SJCRH30 (cell line): ENCODE results near the gene FGFBP1. TPM values are rescaled to one million over a fixed set of nuclear protein-coding genes. Genes with fewer than 3 reads are reported as not detected.

Source experiments
- DNase-seq, 2 experiments: peaks; one replicate each; pipeline ENCODE4 v3.0.0-alpha.2; 2015 to 2020
- H3K27ac ChIP-seq: fragments of 250-450 bp; sonication (Bioruptor Pico); 2 replicates; pipeline ENCODE4 v1.5.1; 2020; ENCODE audit warnings: mild to moderate bottlenecking, moderate library complexity
- H3K27me3 ChIP-seq: fragments of 250-450 bp; sonication (Bioruptor Pico); 2 replicates; pipeline ENCODE4 v1.5.1; 2020; ENCODE audit warnings: mild to moderate bottlenecking, moderate library complexity
- H3K36me3 ChIP-seq: fragments of 250-450 bp; sonication (Bioruptor Pico); 2 replicates; pipeline ENCODE4 v1.5.1; 2020; ENCODE audit warnings: mild to moderate bottlenecking, moderate library complexity
- H3K4me1 ChIP-seq: fragments of 250-450 bp; sonication (Bioruptor Pico); 2 replicates; pipeline ENCODE4 v1.5.1; 2020; ENCODE audit warnings: mild to moderate bottlenecking, moderate library complexity
- H3K4me3 ChIP-seq: fragments of 250-450 bp; sonication (Bioruptor Pico); 2 replicates; pipeline ENCODE4 v1.5.1; 2020; ENCODE audit warnings: mild to moderate bottlenecking, moderate library complexity
- H3K9me3 ChIP-seq: fragments of 250-450 bp; sonication (Bioruptor Pico); replicated peaks from 2 replicates; pipeline ENCODE4 v1.5.1; 2020; ENCODE audit warnings: mild to moderate bottlenecking, moderate library complexity
- total RNA-seq: library from RNA; depleted of rRNA; stranded (reverse); fragments of >200 nt; shearing (Covaris generic); gene quantifications from 2 replicates; pipeline ENCODE4 v1.2.3, GENCODE V29; 2014; rRNA removed

Gene FGFBP1
- total RNA-seq: not detected in 2 replicates

DNA sequence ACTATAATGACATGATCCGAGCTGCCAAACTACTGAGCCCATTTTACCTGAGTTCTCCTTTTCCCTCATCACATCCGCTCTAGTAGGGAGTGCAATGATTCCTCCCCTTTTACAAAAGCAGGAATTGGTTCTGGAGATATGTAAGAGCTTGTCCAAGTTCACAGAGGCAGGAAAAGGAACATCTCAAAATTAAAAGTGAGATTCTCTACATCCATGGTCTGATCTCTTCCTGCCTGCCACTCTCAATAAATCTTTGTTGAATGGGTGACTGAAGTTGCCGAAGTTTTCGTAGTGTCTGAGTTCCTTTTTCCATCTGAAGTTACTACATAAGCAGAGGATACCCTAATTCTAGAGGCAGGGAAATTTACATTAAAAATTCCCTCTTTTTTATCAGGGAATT, at the start of gene FGFBP1:
Gene FGFBP1 (minus strand): TSS at position 101 of the 400 bp plus-strand sequence. CDS start 2,108 bp downstream, outside the sequence.
- Histone ChIP-seq H3K36me3 (no peaks in the 10 kb centered on the region), H3K4me3 (no peak within 1 kb of the TSS), H3K4me1 (no peaks in the 10 kb centered on the region; the same call in 1 of the 2 replicates), H3K27me3 (0 out of 2 replicates have a peak, but pooled peaks cover 6% of the 10 kb centered on the region), H3K9me3 (no peaks in the 10 kb centered on the region), H3K27ac (no peak within 1 kb of the TSS)
- no peak for DNase-seq

DNA sequence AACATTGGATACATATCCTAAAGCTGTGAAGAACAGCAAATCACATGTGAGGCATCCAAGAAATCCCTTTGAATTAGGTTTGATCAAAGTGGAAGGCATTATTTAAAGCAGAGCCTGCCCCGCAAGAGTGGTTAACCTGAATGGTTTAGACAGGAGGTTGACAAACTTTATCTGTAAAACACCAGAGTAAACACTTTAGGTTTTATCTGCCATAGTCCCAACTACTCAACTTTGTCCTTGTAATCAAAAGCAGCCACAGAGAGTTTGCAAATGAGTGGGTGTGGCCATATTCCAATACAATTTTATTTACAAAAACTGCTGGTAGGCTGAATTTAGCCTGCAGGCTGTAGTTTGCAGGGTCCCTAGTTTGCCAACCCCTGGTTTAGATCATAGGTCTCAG, 49.7 kb upstream of the FGFBP1 start:
- H3K36me3 ChIP-seq: 0 out of 2 replicates have a peak, but pooled peaks cover 2% of the 10 kb centered on the region
- H3K4me3 ChIP-seq: no peak overlapping the region
- no peaks in the 10 kb centered on the region; the same call in 1 of the 2 replicates for H3K9me3 ChIP-seq
- DNase-seq: no peak
- no peaks in the 10 kb centered on the region for H3K27me3 ChIP-seq
- no peaks in the 10 kb centered on the region for H3K4me1 ChIP-seq
- no peak overlapping the region for H3K27ac ChIP-seq

DNA sequence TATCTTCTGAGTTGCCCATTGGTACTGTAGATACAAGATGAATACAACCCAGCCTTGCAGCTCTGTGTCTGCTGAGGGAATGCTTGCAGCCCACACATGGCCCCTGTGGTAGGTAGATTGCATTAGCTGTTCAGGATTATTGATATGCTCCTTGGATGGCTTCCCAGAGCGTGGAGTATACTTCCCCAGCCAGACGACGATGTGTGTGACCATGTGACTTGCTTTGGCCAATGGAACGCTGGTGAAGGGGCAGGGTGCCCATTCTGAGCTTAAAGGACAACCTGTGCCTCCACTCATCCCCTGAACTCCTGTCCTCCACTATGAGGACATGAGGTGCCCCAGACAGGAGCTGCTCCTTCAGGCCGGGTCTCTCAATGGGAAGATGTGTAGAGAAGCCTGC, 48.4 kb upstream of the FGFBP1 start:
- DNase-seq: no peak
- H3K27ac ChIP-seq: no peak overlapping the region

DNA sequence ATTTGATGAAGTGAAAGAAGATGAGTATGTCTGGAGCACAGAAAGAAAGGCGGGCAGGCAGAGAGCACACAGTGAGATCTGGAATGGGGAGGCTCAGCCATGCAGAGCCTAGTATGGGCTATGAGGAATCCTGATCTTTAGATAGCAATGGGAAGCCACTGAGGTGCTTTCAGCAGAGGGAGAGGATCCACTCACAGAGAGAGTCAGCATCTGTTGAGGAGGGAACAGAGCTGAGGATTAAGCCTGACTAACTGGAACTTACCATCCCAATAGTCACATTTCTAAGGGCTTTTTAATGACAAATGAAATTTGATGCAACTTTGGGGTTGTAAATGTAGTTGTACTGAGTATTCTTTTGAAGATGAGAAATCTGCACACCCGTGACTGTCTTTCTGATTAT, 45.1 kb upstream of the FGFBP1 start:
- 0 out of 2 replicates have a peak, but pooled peaks cover 2% of the 10 kb centered on the region for H3K36me3 ChIP-seq
- no peak overlapping the region for H3K4me3 ChIP-seq
- DNase-seq: no peak
- H3K27ac ChIP-seq: no peak overlapping the region
- no peaks in the 10 kb centered on the region for H3K9me3 ChIP-seq
- no peaks in the 10 kb centered on the region for H3K27me3 ChIP-seq
- no peaks in the 10 kb centered on the region for H3K4me1 ChIP-seq

More for the DNA sequence above, 48.4 kb upstream of the FGFBP1 start:
- Histone ChIP-seq H3K27me3 (no peaks in the 10 kb centered on the region), H3K4me3 (no peak overlapping the region), H3K36me3 (0 out of 2 replicates have a peak, but pooled peaks cover 2% of the 10 kb centered on the region), H3K4me1 (no peaks in the 10 kb centered on the region), H3K9me3 (no peaks in the 10 kb centered on the region; the same call in 1 of the 2 replicates)

DNA sequence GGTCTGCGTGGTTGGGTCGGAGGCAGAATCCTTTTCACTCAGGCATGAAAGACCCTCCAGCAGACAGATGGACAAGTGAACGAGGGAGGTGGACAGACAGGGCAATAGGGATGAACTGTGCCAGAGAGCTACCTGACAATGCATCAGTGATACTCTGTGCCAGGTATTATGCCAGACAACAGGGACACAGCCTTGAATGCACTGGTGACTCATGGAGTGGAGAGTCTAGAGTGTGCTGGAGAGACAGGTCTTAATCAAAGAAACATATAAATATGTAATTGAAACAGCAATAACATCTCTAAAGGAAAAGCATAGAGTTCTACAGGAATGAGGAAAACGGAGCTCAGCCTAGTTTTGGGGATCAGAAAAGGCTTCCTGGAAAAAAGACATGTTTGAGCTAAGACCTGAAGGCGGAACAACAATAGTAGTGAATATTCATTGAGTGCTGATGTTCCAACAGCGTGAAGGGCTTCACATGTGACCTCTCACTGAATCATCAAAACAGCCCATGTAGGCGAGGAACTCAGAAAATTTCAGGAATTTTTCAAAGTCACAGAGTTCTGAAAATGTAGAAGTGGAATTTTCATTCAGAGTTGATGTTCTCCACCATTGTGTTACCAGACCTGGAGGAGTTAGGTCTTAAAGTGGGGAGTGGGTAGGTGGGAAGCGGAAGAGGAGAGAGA, 44.4 kb upstream of the FGFBP1 start:
- Histone ChIP-seq H3K27ac (no peak overlapping the region), H3K27me3 (no peaks in the 10 kb centered on the region), H3K4me3 (no peak overlapping the region), H3K9me3 (no peaks in the 10 kb centered on the region), H3K36me3 (0 out of 2 replicates have a peak, but pooled peaks cover 2% of the 10 kb centered on the region), H3K4me1 (no peaks in the 10 kb centered on the region)
- DNase-seq: no peak

DNA sequence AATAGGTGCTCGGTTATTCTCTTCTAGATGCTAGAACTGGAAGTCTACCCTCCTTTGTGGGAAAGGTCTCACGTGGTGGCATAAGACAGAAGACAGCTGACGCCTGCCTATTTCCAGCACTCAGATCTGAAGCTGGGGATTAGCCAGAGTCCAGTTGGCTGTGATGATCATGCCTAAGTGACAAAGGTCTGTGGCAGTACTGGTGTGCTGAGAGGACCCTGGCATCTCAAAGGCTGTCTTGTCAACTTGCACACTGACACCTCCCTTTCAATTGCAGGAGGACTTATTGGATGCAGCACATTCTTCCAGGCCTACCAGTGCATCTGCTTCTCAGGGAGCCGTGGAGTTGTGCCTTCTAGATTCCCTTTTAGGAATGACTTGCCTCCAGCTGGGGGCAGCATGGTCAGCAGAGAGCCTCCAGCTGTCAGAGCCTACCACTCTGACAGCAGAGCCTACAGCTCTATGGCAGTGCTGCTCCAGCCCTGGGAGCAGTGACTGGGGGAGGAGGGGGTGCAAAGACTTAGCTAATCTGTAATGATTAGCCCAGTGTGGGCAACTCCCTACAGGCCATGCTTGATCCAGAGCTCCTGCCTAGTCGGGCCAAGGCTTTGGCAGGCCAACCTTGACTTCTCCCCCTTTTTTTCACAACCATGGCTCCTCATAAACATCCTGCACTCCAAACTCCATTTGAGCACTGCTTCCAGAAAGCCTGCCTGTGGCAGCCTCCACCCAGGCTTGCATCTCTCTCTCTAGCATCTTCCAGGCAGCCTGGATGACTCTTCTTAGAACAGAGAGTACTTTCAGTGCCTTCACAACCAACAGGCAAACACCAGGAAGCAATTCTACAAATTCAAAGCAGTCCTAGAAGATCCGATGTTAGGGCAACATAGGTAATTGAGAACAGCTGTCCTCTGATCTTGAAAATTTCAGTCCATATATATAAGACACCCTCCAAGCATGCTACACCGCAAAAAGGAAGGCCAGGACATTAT, 38.2 kb upstream of the FGFBP1 start:
- no peaks in the 10 kb centered on the region for H3K27me3 ChIP-seq
- no peaks in the 10 kb centered on the region for H3K4me1 ChIP-seq
- no peaks in the 10 kb centered on the region for H3K36me3 ChIP-seq
- H3K9me3 ChIP-seq: no peaks in the 10 kb centered on the region
- no peak overlapping the region for H3K4me3 ChIP-seq
- DNase-seq: peak; percentile 22 to 42
- no peak overlapping the region for H3K27ac ChIP-seq

DNA sequence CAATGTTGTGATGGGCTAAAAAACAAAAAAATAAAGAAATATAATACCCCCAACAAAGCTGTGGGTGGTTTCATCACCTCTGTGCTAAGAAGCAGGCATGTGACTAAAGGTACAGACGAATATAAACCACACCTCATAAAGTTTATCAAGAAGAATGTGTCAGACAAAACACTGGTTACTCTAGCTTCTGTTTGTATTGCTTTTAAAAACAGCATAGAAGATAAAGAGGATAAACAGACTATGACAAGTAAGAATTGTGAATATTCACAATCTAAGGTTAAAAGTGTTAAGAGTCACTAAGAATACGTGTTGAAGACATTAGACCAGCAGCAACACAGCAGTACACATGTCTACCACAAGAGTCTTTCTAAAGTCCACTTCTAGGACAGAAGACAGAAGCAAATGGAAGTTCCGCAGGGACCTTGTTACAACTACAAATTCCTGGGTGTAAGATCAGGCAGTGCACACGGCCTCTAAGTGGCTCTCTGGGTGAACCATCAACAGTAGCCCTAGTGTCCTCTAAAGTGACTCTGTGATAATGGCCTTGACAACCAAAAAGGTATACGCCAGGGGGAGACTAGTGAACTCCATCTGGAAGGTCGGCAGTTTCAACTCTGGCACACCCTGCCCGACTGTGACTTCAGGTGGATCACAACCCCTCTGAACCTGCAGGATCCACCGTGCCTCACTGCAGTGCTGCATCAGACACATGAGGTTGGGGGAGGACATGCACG, 32.7 kb upstream of the FGFBP1 start:
- no peak overlapping the region for H3K4me3 ChIP-seq
- no peaks in the 10 kb centered on the region for H3K4me1 ChIP-seq
- H3K9me3 ChIP-seq: no peaks in the 10 kb centered on the region
- H3K36me3 ChIP-seq: no peaks in the 10 kb centered on the region
- DNase-seq: no peak
- H3K27me3 ChIP-seq: no peaks in the 10 kb centered on the region
- H3K27ac ChIP-seq: no peak overlapping the region

DNA sequence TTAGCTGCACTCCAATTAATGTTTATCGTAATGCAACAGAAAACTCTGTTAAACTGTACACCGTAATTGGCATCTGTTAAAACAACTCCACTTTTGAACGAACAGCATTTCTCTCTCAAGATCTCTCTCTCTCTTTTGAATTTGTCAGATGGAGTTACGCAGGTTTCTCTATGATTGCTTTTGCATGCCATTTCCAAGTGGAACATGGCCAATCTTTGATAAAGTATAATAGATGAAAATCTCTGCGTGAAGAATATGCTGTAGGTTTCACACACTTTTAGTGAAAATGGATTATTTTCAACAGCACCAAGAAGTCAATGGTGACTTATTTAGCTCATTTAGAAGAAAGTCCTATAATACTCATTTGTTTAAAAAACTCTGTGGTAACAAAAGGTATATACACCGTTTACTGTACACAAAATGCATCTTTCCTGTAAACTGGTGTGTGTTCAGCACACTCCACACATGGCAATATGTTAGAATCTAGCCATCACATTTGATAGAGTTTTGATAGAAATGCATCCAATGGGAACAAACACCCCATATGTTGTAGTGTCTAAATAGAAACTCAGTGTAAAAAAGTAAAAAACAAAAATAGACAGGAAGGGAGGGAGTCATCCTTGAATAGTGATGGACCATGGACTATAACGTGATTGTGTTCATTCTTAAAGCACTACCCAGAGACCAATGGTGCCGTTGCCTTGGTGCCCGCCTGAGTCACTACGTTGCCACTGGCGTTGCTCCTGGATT, 30.2 kb upstream of the FGFBP1 start:
- no peak for DNase-seq
- H3K27me3 ChIP-seq: no peaks in the 10 kb centered on the region

DNA sequence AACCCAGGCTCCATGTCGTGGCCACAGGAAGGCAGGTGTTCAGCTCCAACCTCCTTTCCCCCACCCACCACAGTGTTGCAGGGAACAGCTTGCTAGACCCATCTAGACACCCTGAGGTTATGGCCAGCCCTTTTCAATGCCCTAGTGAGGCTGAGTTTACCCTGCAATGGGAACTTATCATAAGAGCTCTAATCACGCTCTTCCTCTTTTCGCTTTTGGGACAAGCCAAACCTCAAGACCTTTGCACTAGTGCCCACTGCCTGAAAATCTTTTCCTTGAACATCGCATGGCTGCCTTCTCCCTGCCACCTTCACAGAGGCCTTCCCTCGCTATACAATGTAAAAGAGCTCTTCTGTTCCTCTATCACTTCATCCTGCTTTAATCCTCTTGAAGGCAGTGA, 26.8 kb upstream of the FGFBP1 start:
- Histone ChIP-seq H3K27ac (no peak overlapping the region), H3K4me1 (peaks cover 14% of the 10 kb centered on the region)

More for the DNA sequence above, 30.2 kb upstream of the FGFBP1 start:
- Histone ChIP-seq H3K4me3 (no peak overlapping the region), H3K4me1 (no peaks in the 10 kb centered on the region), H3K9me3 (no peaks in the 10 kb centered on the region), H3K36me3 (no peaks in the 10 kb centered on the region), H3K27ac (no peak overlapping the region)

DNA sequence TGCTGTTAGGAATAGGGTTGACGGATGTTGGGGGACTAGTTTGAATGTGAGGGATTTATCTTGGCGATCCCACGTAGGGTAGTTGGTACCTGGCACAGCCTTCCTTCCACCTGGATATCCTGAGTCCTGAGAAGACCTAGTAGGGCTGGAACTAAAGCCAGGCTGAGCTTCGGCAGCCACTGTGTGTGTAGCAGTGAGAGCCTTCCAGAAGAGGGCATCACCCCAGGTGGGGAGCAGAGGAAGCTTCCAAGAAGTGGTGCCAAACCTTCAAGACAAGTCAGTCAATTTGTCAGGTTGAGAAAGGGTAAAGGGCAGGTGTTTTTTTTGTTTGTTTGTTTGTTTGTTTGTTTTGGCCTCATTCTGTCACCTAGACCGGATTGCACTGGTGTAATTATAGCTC, 25.6 kb upstream of the FGFBP1 start:
- no peak for DNase-seq
- H3K27me3 ChIP-seq: no peaks in the 10 kb centered on the region; the same call in 1 of the 2 replicates

More for the DNA sequence above, 26.8 kb upstream of the FGFBP1 start:
- no peaks in the 10 kb centered on the region for H3K36me3 ChIP-seq
- no peaks in the 10 kb centered on the region; the same call in 1 of the 2 replicates for H3K27me3 ChIP-seq
- DNase-seq: no peak
- no peak overlapping the region for H3K4me3 ChIP-seq
- H3K9me3 ChIP-seq: no peaks in the 10 kb centered on the region

DNA sequence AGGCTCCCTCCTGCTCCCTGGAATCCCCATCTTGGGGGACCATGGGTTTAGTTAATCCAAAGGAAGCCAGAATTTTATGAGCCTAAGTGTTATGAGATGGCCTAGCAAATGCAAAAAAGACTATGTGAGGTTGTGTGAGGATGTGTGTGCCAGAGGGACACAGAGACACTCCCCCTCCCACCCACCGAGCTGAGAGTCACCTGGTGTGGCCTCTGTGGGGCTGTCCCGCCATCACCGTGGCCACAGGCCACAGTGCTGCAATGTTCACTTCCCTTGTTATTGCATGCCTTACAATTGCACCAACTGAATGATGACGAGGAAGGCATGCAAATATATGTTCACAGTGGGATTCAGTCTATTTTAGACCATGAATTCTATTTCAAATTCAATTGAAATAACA, 25.0 kb upstream of the FGFBP1 start:
- Histone ChIP-seq H3K4me1 (peaks cover 17% of the 10 kb centered on the region), H3K27me3 (no peaks in the 10 kb centered on the region; the same call in 1 of the 2 replicates), H3K36me3 (no peaks in the 10 kb centered on the region), H3K9me3 (no peaks in the 10 kb centered on the region), H3K4me3 (no peak overlapping the region), H3K27ac (no peak overlapping the region)
- DNase-seq: no peak

More for the DNA sequence above, 25.6 kb upstream of the FGFBP1 start:
- H3K4me3 ChIP-seq: no peak overlapping the region
- H3K4me1 ChIP-seq: peaks cover 17% of the 10 kb centered on the region
- H3K27ac ChIP-seq: no peak overlapping the region
- no peaks in the 10 kb centered on the region for H3K36me3 ChIP-seq
- no peaks in the 10 kb centered on the region for H3K9me3 ChIP-seq

DNA sequence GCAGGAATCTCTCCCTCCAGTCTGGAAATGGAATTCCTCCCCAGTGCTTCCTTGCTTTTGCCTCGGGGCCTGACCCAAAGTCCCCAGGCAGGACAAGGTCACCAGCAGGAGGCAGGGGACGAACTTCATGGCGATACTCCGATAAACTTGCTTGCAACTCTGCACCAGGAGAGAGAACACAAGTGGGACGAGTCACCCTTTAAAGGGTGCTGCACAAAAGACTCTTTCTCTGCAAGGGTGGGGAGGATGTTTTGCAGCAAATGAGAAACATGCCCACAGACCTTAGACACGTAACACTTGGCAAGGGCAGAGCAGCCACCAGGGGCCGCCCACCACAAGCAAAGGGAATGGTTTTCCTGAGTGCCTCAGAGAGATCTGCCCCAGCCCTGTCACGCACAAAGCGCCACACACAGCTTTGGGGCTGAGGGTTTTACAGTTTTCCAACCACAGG, 24.5 kb upstream of the FGFBP1 start, which contains the start of gene FGFBP2:
Gene FGFBP2 (minus strand): TSS at position 175 of the 451 bp plus-strand sequence. CDS start 46 bp downstream, at position 129.
- peaks cover 17% of the 10 kb centered on the region for H3K4me1 ChIP-seq
- no peak within 1 kb of the TSS for H3K4me3 ChIP-seq
- no peak within 1 kb of the TSS for H3K27ac ChIP-seq

DNA sequence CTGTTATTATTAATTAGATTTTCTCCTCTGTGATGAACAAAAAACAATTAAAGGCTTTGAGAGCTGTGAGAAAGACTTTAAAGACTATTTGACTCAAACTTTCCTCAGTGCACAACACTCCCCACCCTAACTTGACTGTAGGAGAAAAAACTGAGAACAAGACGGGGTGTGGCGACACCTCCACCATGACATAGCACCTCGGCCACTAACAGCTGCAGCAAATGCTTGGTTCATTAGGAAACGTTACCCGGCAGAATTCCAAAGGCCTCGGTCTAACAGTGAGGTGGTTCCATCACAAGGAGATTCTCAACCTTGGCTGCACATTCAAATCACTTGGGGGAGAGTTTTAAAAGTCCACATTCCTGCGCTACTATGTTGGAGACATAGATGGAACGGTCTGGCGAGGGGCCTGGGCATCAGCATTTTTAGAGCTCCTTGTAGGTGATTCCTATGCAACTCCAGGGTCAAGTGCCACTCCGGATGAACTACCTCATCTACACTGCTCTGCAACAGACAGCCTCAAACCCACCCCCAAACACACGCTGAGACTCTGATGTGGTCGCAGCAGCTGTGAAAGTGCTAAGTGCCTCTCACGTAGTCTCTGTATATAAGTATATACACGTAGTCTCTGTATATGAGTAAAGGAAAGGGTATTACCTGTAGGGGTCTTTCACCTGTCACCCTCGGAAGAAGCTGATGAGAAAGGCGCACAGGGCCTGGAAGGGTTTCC, 23.4 kb upstream of the FGFBP1 start:
- no peaks in the 10 kb centered on the region; the same call in 1 of the 2 replicates for H3K27me3 ChIP-seq
- H3K27ac ChIP-seq: no peak overlapping the region
- H3K4me3 ChIP-seq: no peak overlapping the region
- peak; percentile 51 to 64 for DNase-seq
- peaks cover 17% of the 10 kb centered on the region for H3K4me1 ChIP-seq
- no peaks in the 10 kb centered on the region for H3K36me3 ChIP-seq
- H3K9me3 ChIP-seq: no peaks in the 10 kb centered on the region

More for the DNA sequence above, 24.5 kb upstream of the FGFBP1 start, which contains the start of gene FGFBP2:
- H3K27me3 ChIP-seq: no peaks in the 10 kb centered on the region; the same call in 1 of the 2 replicates
- DNase-seq: peak; percentile 57 to 65
- no peaks in the 10 kb centered on the region for H3K36me3 ChIP-seq
- H3K9me3 ChIP-seq: no peaks in the 10 kb centered on the region
